Testis (tissue), 2 donors: ENCODE data around the gene CCNC.

Experiments
- POLR2A ChIP-seq: fragments of 450-650 bp; IDR thresholded peaks from one replicate; pipeline ENCODE4 v1.6.1; 2017; ENCODE audit warnings: antibody characterized with exemption, mild to moderate bottlenecking, moderate library complexity
- TF ChIP-seq, protein P1 (sequence below), 3 experiments: fragments of 450-650 bp in 2 of 3; fragments of 200-600 bp in 1 of 3; sonication (generic) in 1 of 3; IDR thresholded peaks; one replicate each; pipeline ENCODE4 v1.5.1; 2016 to 2019; ENCODE audit warnings: antibody characterized with exemption in 3 of 3, mild to moderate bottlenecking in 2 of 3, moderate library complexity in 1 of 3

DNA sequence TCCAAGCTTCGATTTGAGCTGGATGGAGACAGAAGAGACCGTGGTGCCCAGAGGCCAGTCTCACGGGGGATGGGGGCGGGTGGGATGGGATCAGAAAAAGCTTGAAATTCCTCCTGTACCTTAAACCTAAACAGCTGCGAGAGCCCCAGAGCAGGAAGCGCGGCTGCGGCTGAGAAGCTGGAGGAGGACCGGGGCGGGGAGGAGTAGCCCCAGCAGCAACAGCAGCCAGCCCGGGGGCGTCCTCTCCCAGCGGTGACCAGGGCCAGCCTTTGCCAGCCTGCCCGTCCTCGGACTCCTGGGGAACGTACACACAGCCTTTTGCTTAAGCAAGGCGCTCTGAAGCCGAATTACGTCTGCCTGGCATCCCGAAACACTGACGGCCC lies 20.8 kb upstream of the CCNC start:
- TF ChIP-seq, protein P1, sequence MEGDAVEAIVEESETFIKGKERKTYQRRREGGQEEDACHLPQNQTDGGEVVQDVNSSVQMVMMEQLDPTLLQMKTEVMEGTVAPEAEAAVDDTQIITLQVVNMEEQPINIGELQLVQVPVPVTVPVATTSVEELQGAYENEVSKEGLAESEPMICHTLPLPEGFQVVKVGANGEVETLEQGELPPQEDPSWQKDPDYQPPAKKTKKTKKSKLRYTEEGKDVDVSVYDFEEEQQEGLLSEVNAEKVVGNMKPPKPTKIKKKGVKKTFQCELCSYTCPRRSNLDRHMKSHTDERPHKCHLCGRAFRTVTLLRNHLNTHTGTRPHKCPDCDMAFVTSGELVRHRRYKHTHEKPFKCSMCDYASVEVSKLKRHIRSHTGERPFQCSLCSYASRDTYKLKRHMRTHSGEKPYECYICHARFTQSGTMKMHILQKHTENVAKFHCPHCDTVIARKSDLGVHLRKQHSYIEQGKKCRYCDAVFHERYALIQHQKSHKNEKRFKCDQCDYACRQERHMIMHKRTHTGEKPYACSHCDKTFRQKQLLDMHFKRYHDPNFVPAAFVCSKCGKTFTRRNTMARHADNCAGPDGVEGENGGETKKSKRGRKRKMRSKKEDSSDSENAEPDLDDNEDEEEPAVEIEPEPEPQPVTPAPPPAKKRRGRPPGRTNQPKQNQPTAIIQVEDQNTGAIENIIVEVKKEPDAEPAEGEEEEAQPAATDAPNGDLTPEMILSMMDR (IDR thresholded peaks at IDR 0.05), result no peak
- no peak for TF ChIP-seq POLR2A
